Measurements from ENCODE around the gene RHOT2. TPM values are rescaled to one million over a fixed set of nuclear protein-coding genes. Genes with fewer than 3 reads are reported as not detected.
A peak's percentile ranks its signal among the peaks of the same experiment; 100 is the strongest.

Gene RHOT2
- total RNA-seq, 1 donor from 2014 or later: 189 TPM

DNA sequence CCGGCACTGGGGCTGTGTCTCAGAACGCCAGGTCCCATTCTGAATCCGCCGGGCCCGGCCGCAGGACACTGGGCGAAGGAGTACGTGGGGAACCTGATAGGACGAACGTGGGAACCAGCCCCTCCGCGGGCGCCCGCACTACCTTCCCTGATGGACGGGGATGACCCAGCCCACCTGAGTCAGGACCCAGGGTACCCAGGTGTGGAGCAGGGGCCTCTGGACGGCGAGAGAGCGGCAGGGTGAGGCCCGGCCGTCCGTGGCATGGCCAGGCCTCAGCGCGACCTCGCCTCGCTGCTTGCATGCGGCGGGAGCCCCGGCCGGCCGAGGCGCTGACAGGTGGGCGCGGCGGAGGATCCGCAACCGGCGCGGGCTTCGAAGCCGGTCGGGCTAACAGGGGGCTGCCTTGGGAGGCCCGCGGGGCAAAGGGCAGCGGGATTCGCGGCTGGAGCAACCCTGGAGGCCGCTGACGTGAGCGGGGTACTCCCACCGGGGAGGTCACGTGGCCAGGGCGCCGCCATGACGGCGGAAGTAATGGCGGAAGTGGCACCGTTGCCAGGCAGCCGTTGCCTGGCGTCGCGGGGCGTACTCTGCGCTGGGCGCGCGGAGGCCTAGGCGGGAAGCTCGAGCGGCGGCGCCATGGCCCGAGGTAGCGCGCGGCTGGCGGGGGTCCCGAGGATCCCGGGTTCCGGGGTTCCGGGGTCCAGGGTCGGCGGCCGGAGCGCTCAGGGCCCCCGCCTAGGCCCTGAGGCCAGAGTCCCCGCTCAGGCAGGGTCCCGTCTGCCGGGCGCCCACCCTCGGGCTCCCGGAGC lies 18.9 kb upstream of the RHOT2 start, which contains the start of gene WDR90:
Gene WDR90, plus strand, starts transcription at position 585 of the 809 bp plus-strand sequence. Its CDS starts 52 bp downstream, at position 637.
- no peaks in the 10 kb centered on the region for H3K27me3 Mint-ChIP-seq (ENCODE audit: low read depth)
- DNase-seq (ENCODE audit: low read depth, low spot score): peak; percentile 87
- peak within 1 kb of the TSS; percentile 80 for H3K4me3 Mint-ChIP-seq
- TF ChIP-seq, protein P1, sequence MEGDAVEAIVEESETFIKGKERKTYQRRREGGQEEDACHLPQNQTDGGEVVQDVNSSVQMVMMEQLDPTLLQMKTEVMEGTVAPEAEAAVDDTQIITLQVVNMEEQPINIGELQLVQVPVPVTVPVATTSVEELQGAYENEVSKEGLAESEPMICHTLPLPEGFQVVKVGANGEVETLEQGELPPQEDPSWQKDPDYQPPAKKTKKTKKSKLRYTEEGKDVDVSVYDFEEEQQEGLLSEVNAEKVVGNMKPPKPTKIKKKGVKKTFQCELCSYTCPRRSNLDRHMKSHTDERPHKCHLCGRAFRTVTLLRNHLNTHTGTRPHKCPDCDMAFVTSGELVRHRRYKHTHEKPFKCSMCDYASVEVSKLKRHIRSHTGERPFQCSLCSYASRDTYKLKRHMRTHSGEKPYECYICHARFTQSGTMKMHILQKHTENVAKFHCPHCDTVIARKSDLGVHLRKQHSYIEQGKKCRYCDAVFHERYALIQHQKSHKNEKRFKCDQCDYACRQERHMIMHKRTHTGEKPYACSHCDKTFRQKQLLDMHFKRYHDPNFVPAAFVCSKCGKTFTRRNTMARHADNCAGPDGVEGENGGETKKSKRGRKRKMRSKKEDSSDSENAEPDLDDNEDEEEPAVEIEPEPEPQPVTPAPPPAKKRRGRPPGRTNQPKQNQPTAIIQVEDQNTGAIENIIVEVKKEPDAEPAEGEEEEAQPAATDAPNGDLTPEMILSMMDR (conservative IDR thresholded peaks at IDR 0.05): no peak
- peak within 1 kb of the TSS; percentile 50 for H3K27ac Mint-ChIP-seq (ENCODE audit: unreplicated experiment)
- no peaks in the 10 kb centered on the region for H3K36me3 Mint-ChIP-seq (ENCODE audit: low read depth)
- no peaks in the 10 kb centered on the region for H3K4me1 Mint-ChIP-seq
- H3K9me3 Mint-ChIP-seq: no peaks in the 10 kb centered on the region

DNA sequence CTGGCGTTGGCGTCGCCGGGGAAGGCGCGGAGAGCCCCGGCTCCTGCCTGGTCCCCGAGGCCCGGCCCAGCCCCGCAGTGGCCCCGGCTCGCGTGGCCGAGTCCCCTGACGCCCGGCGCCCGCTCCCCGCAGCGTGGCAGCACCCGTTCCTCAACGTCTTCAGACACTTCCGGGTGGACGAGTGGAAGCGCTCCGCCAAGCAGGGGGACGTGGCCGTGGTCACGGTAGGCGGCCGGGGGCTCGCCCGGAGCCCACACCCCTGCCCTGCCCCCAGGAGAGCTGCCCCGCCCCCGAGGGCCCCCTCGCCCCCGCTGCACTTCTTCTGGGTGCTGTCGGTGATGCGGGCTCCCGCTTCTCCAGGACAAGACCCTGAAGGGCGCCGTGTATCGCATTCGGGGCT lies 18.3 kb upstream of the RHOT2 start:
- Mint-ChIP-seq H3K27ac (ENCODE audit: unreplicated experiment) (no peak overlapping the region), H3K4me3 (peak overlapping the region; percentile 74), H3K36me3 (ENCODE audit: low read depth) (no peaks in the 10 kb centered on the region), H3K9me3 (no peaks in the 10 kb centered on the region), H3K27me3 (ENCODE audit: low read depth) (no peaks in the 10 kb centered on the region), H3K4me1 (no peaks in the 10 kb centered on the region)
- DNase-seq (ENCODE audit: low read depth, low spot score): no peak
- TF ChIP-seq, protein P1 (conservative IDR thresholded peaks at IDR 0.05): no peak

DNA sequence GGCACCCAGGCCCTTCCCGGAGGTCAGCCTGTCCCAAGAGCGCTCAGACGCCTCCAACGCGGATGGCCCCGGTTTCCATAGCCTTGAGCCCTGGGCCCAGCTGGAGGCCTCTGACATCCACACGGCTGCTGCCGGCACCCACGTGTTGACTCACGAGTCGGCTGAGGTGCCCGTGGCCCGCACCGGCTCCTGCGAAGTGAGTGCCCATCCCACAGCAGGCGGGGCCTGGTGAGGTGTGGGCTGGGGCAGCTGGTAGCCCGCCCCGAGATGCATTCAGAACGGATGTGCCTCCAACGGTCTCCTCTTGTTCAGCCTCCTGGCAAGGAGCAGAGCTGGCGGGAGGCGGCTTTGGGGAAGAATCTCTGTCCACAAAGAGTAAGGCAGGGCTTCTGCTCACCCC lies 16.1 kb upstream of the RHOT2 start:
- Mint-ChIP-seq H3K27me3 (ENCODE audit: low read depth) (no peaks in the 10 kb centered on the region), H3K9me3 (no peaks in the 10 kb centered on the region), H3K4me3 (no peak overlapping the region), H3K4me1 (no peaks in the 10 kb centered on the region), H3K36me3 (ENCODE audit: low read depth) (no peaks in the 10 kb centered on the region), H3K27ac (ENCODE audit: unreplicated experiment) (no peak overlapping the region)
- TF ChIP-seq, protein P1 (conservative IDR thresholded peaks at IDR 0.05): no peak
- no peak for DNase-seq (ENCODE audit: low read depth, low spot score)

DNA sequence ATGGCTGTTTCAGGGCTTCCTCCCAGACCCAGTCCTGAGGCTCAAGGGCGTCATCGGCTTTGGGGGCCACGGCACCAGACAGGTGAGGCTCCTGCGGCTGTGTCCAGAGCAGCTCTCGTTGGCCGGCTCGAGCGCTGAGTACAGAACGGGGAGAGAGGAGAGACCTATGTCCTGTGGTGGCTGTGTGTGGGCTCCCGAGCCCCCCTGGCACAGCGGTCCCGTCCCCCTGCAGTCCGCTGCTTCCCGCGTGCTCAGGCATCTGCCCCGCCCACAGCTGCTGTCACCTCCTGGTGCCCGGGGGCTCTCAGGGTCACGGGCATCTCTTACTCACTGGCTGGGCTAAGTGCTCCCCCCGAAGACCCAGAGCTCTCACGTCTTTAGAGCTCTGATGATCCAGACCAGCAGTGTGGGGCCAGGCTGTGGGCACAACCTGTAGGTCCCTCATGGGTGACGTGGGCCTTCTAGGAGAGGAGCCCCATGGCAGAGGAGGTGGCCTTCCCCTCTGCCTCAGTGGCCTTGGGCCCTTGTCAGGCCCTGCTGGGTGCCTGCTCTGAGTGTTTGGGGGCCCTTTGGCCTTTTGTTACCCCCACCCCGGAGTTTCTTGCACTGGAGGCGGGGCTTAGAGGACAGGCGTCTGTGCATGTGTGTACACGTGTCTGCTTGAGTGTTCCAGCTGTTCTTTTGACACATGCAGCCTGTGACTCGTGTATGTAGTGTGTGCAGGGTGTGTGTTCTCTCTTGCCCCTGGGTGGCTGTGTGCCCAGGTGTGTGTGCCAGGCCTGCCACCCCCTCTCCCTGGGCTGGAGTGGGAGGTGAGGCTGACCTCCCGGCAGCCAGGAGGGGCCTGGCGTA lies 15.3 kb upstream of the RHOT2 start:
- no peaks in the 10 kb centered on the region for H3K9me3 Mint-ChIP-seq
- no peak overlapping the region for H3K27ac Mint-ChIP-seq (ENCODE audit: unreplicated experiment)
- TF ChIP-seq, protein P1 (conservative IDR thresholded peaks at IDR 0.05): no peak
- H3K36me3 Mint-ChIP-seq (ENCODE audit: low read depth): no peaks in the 10 kb centered on the region
- no peak overlapping the region for H3K4me3 Mint-ChIP-seq
- no peaks in the 10 kb centered on the region for H3K27me3 Mint-ChIP-seq (ENCODE audit: low read depth)
- DNase-seq (ENCODE audit: low read depth, low spot score): no peak
- H3K4me1 Mint-ChIP-seq: no peaks in the 10 kb centered on the region

DNA sequence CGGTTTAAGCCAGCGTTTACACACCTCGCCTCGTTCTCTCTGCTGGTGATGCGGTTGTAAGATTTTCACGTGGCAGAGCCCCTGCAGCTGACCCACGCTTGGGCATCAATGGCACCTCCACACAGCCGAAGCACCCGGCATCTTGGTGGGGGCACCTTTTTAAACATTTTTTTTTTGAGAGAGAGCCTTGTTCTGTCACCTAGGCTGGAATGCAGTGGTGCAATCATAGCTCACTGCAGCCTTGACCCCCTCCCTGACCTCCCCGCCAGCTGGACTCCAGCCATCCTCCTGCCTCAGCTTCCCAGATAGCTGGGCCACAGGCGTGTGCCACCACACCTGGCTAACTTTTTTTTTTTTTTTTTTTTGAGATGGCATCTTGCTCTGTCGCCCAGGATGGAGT lies 13.9 kb upstream of the RHOT2 start:
- Mint-ChIP-seq H3K27me3 (ENCODE audit: low read depth) (no peaks in the 10 kb centered on the region), H3K27ac (ENCODE audit: unreplicated experiment) (no peak overlapping the region), H3K9me3 (no peaks in the 10 kb centered on the region), H3K4me1 (no peaks in the 10 kb centered on the region), H3K36me3 (ENCODE audit: low read depth) (no peaks in the 10 kb centered on the region), H3K4me3 (no peak overlapping the region)
- DNase-seq (ENCODE audit: low read depth, low spot score): no peak
- TF ChIP-seq, protein P1 (conservative IDR thresholded peaks at IDR 0.05): no peak
